AG10803 (cell line): ENCODE measurements around the gene NR1D1.

Experiments
- DNase-seq: peaks from one replicate; pipeline ENCODE4 v3.0.0; 2010; ENCODE audit warnings: low read depth
- H3K4me3 ChIP-seq: 2 replicates; pipeline ENCODE4 v1.5.1; 2011; ENCODE audit warnings: mild to moderate bottlenecking, low read length, control low read depth
- TF ChIP-seq, protein P1 (sequence below): conservative IDR thresholded peaks from 2 replicates; pipeline ENCODE4 v1.5.1; 2011; ENCODE audit warnings: mild to moderate bottlenecking, low read length, control low read depth, inconsistent platforms

The NR1D1 gene

DNA sequence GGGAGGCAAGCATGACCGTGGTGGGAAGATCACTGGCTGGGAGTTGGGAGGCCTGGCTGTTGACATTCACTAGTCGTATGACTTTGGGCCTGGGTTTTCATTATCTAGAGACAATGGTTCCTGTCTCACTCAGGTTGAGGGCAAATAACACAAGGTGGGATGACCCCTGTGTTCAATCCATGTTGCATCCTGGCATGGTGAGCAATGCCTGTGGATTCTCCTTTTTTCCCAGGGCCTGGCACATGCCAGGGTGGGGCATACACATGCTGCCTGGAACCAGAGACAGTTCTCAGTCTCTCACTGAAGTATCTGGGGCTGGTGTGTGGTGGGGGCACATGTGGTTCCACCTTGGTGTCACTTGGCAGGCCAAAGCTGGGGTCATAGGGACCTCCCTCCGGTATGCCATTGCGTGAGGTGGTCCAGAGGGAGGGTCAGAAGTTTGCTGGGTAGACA, 32.2 kb downstream of the NR1D1 start:
- TF ChIP-seq, protein P1, sequence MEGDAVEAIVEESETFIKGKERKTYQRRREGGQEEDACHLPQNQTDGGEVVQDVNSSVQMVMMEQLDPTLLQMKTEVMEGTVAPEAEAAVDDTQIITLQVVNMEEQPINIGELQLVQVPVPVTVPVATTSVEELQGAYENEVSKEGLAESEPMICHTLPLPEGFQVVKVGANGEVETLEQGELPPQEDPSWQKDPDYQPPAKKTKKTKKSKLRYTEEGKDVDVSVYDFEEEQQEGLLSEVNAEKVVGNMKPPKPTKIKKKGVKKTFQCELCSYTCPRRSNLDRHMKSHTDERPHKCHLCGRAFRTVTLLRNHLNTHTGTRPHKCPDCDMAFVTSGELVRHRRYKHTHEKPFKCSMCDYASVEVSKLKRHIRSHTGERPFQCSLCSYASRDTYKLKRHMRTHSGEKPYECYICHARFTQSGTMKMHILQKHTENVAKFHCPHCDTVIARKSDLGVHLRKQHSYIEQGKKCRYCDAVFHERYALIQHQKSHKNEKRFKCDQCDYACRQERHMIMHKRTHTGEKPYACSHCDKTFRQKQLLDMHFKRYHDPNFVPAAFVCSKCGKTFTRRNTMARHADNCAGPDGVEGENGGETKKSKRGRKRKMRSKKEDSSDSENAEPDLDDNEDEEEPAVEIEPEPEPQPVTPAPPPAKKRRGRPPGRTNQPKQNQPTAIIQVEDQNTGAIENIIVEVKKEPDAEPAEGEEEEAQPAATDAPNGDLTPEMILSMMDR, result no peak
- DNase-seq, result no peak
- H3K4me3 ChIP-seq, result peak overlapping the region; percentile 41

- TF ChIP-seq, protein P1, result no peak
Measured at GRCh38 chr17:40067710-40068109, 32.7 kb downstream of the NR1D1 start.

DNA sequence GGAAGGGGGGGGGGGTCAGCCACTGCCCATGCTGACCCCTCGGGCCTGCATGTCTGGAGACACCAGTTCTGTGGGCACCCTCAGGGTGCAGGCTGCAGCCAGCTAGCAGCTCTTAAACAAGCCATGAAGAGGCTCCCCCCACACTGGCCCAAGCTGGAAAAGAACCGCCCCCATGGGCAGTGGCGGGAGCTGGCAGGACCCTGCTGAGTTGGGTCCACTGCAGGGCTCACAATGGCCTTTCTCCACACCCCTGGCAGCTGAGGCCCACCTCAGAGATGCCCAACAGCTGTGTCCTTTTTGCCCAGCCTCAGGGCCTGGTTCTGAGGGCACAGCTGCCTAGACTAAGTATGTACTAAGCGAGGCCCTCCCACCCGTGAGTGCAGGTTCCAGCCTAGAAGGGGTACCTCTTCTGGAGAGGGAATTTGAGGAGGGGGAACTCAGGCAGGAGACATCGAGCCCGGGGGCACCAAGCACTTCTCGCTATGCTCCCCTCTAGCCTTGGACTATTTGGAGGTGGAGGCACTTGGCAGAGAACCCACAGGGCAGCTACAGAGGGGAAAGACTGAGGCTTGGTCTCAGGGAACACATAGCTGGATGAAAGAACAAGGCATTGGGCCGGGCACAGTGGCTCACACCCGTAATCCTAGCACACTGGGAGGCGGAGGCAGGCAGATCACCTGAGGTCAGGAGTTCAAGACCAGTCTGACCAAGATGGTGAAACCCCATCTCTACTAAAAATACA, 34.4 kb downstream of the NR1D1 start:
- TF ChIP-seq, protein P1, result no peak
- DNase-seq, result no peak
- no peak overlapping the region for H3K4me3 ChIP-seq

More at GRCh38 chr17:40067710-40068109, 32.7 kb downstream of the NR1D1 start:
- H3K4me3 ChIP-seq, result no peak overlapping the region
- no peak for DNase-seq

GRCh38 chr17:40064971-40065768, 35.2 kb downstream of the NR1D1 start:
- TF ChIP-seq, protein P1, result no peak
- DNase-seq, result peak; percentile 42
- peak overlapping the region; percentile 89 for H3K4me3 ChIP-seq

DNA sequence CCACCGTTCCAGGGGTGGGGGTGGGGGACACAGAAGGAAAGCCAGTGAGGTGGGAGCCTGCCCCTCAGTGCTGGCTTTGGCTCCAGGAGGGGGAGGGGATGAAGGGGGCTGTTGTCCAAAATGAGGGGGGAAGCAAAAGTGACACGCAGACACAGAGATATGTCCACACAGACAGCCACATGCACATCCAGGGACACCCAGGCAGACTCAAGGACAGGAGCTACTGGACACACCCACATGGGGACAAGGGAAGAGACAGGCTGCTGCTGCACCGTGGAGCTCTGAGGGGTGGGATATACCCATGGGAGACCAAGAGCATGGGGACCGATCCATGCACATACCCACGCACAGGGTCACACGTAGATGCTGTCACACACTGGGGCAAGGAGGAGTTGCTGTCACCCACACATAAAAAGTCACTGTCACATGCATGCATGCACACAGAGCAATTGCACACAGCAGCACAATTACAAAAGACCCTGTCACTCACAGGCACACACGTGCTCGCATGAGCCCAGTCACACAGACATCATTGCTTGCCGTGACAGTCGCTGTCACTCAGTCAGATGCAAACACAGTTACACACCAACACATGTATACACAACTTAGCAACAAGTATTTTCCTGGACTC, 36.4 kb downstream of the NR1D1 start:
- no peak for DNase-seq
- H3K4me3 ChIP-seq, result peak overlapping the region; percentile 89
- TF ChIP-seq, protein P1, result no peak

GRCh38 chr17:40063187-40063771, 37.1 kb downstream of the NR1D1 start:
- peak overlapping the region; percentile 89 for H3K4me3 ChIP-seq
- DNase-seq, result peak; percentile 37
- TF ChIP-seq, protein P1, result no peak
